IPS-NIHi11 (cell line): ENCODE data around the gene NFIX.

Source experiments
- DNase-seq: peaks from one replicate; pipeline ENCODE4 v3.0.0; 2012; ENCODE audit warnings: mixed read lengths, low spot score

The NFIX gene

DNA sequence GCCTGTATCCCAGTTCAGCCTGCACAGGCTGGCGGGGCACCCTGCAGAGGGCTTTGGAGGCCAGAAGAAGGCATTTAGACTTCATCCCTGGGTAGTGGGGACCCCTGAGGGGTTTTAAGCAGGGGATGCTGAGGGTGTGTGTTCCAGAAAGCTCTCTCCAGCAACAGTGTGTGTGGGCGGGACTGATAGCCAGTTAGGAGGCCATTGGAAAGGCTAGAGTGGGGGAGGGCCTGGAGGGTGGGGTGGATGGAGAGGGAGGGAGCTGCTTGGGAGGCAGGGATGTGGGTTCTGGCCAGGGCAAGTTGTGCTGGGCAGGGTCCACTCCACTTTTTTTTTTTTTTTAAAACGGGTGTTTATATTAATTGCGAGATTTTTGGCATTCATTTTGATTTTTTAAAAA lies 79.1 kb downstream of the NFIX start:
- DNase-seq, result no peak

DNA sequence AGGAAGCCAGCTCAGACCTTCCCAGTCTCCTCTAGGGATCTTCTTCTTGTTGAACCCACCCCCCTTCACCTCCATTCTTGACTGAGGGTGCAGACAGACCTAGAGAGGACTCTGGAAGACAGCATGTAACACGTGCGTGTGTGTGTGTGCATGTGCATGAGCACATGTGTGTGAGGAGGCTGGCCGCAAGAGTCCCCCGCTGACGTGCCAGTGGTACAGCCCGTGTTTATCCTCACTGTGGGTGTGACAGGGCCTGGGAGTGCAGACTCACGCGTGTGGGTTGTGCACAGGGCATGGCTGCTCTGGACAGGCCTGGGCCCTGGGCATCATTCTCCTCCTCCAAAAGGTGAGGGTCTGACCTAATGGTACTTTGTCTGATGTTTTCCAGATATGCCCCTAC lies 81.0 kb downstream of the NFIX start:
- no peak for DNase-seq

DNA sequence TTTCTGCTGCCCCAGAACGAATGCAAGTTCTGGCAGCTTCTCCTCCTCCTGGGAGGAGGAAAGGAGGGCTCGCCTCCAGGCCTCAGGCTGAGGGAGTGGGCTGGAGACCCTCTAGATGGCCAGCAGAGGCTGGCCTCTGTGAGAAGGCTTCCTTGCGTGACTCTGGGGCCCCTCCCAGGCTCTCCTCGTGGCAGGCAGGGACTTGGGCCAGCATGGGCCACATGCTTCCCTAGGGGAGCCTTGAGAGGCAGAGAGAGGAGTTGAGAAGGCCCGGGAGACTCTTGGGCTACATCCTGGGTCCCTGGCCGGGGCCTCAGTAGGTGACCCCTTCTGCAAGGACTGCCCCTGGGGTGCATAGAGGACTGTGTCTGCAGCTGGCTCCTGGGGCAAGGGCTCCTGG lies 81.5 kb downstream of the NFIX start:
- no peak for DNase-seq

DNA sequence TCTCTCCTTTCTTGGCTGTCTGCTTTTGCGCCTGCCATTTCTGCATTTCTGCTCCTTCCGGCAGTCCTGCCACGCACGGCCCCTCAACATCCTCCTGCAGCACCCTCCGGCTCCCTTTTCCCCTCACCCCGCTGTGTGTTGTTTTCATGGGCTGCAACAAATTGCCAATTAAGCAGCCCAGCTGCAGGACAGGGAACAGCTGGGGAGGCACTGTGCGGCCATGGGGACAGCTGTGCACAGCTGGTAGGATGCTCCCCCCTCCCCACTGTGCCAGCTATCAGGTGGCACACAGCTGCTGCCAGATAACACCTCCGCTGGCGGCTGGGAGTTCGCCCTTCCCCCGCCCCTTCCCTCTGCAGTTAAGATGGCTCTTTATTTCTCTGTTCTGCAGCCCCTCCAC lies 82.0 kb downstream of the NFIX start:
- DNase-seq, result no peak

DNA sequence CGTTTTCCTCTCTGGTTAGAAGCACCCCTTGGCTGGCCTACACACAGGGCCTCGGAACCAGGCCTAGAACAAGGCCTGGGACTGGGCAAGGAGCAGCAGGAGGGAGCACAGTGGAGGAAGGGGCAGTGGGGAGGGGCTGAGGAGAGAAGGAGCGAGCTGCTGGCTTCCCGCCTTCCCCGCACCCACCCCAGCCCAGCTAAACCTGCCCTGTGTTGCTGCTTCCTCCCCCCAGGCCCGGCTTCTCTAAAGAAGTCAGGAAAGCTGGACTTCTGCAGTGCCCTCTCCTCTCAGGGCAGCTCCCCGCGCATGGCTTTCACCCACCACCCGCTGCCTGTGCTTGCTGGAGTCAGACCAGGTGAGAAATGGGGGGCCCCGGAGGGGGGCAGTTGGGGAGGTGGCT lies 83.1 kb downstream of the NFIX start:
- no peak for DNase-seq

DNA sequence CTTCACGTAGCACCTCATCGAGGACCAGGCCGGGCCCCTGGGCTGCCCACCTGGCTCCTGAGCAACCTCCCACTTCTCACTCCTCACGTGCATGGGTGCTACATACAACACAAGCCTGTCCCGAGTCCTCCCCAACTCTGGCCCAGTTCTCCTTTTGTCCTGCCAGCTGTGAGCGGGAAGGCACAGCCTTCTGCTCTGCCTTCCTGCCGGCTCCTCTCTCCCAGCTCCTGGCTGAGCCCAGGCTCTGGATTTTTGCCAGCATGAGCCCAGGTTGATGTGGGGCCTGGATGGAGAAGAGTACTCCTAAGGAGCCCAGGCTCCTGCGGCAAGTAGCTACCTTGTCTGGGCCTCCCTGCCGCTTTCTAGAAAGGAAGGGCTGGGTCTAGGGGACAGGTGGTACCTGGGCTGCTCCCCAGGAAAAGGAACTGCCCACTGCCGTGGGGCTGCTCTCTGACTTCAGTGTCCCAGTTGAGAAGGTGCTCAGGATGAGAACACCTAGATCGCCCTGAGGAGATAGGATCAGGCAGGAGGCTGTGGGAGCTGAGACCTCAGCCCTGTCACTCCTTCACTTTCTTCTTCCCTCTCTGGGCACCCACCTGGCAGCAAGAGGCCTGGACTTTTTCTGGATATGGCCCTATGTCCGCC lies 83.7 kb downstream of the NFIX start:
- DNase-seq, result no peak

GRCh38 chr19:13079542-13079986 lies 84.3 kb downstream of the NFIX start:
- DNase-seq, result no peak

- peak; percentile 70 for DNase-seq
Observed at GRCh38 chr19:13082192-13083007, 87.1 kb downstream of the NFIX start.

DNA sequence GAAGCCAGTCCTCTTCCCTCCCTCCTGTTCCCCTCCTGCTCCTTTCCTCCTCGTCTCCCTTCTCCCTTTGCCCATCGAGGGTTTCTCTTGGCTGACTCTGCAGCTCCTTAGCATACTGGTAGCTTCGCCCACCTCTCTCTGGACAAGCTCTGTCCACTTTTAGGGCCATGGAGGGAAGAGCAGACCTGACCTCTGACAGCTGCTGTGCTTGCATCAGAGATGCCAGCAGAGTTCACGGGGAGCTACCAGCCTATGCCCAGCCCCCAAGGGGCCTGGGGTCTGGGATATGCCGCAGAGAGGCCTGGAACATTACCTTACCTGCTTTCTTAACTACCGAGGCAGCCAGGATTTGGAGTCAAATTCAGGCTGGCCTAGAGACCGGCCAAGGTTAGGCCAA lies 87.7 kb downstream of the NFIX start:
- DNase-seq, result no peak

- DNase-seq, result no peak
Observed at GRCh38 chr19:13083627-13084026, 88.4 kb downstream of the NFIX start.

DNA sequence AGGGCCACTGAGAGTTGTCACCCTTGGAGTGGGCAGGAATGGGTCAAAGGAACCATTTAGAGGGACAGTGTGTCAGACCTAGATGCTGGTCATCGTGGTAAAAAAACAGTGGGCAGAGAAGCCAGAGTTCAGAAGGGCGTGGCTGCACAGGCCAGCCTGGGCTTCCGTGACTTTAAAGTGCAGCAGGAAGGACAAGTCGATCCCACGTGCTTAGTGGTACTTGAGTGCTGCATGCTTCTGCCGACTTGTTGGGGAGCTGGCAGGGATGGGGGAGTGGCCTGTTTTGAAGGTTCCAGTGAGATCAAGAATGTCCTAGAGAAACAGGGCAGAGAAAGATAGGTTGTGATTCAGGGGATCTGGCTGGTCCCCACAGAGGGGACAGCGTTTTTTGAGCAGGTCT lies 90.4 kb downstream of the NFIX start:
- DNase-seq, result no peak

- DNase-seq, result no peak
Observed at GRCh38 chr19:13086341-13086740, 91.1 kb downstream of the NFIX start.

DNA sequence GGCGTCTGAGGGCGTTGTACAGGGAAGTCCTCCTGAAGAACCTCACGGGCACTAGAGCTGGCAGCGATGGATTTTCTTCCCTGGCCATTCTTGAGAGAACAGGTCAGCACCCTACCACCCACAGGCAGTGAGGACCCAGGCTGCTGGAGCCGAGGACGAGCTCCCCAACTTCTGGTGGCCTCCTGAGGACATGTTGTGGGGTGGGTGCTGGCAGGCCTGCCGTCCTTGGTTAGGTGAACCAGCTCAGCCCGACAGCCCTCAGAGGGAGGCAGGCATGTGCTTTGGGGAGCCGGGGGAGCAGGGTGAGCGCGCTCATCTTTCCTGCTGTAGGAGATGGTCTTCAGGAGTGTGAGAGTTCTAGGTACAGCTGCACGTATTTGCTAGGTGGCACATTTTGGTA lies 92.0 kb downstream of the NFIX start:
- no peak for DNase-seq

GRCh38 chr19:13087795-13088537 lies 92.7 kb downstream of the NFIX start:
- DNase-seq, result no peak

DNA sequence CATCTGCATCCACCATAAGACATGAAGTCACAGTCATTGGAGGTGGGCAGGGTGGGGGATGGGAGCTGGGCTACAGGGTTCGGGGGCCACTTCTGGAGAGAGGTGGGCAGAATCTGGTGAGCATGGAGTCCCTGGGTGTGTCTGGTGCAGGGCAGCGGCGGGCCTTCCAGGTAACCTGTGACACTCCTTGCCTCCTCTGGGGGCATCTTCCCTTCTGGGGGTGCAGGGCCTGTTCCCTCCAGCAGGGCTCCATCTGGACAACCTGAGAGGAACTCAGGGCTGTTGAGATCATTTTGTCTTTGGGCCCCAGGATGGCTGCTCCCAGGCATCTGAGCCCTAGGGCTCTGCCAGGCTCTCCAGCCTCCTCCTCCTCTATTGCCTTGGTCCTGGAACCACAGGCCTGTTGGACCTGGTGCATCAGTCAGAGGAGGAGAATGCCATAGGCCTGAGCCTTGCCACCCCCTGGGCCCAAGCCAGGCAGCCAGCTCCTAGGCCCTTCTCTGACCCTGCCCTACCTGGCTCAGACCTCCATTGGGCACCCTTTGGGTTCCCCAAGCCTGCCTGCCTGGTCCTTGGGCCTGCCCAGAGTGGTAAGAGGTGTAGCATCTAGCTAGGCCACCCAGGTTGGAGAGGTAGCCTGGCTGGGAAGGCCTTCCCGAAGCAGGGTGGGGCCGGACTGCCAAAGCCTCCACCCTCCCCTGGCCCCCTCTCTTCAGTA lies 94.0 kb downstream of the NFIX start:
- DNase-seq, result peak; percentile 76

- DNase-seq, result no peak
Observed at GRCh38 chr19:13089857-13090507, 94.7 kb downstream of the NFIX start.

GRCh38 chr19:13090511-13091231 lies 95.4 kb downstream of the NFIX start:
- DNase-seq, result no peak

DNA sequence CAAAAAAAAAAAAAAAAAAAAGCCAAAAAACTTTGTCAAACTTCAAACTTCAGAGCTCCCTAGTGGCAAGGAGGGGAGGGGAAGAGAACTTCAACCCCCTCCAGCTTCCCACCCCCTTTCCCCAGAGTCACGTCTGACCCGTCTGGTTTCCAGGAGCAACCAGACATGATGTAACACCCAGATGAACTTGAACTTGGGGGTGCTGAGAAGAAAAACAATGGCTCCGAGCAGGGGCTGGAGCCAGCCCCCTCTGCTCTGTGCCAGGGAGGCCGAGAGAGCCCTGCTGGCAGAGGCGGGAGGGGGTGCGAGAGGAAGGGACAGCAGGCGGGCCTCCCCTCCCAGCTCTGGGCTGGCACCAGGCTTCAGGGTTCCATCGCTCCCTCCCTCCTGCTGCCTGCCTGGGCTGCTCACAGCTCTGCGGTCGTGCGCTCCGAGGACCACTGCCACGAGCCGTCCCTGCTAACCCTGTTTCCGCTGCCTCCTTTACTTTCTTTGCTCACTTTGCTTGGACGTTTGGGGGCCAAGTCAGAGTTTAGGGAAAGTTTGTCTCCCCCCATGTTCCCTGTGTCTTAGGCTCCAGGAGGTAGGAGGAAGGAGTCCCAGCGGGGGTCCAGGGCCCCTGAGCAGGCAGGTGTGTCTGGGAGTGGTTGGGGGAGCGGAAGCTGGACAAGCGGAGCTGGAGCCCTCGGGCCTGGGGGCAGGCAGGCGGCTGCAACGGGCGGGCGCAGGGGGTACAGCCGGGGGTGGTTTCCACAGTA lies 96.3 kb downstream of the NFIX start:
- peak; percentile 61 for DNase-seq

GRCh38 chr19:13092158-13092543 lies 96.9 kb downstream of the NFIX start:
- no peak for DNase-seq

GRCh38 chr19:13092606-13093235 lies 97.4 kb downstream of the NFIX start:
- no peak for DNase-seq
